Measurements from ENCODE around the gene COX7B. TPM values are rescaled to one million over a fixed set of nuclear protein-coding genes. Genes with fewer than 3 reads are reported as not detected.
"Not testable (repeated sequence)": the region's sequence is repeated elsewhere in the genome, so short reads cannot be mapped to it uniquely, and the experiment has no call there.

The COX7B gene
- polyA plus RNA-seq (ENCODE audit: low read depth in 6 of 6) = 100 to 1,000 TPM; 281 to 440 (median 327) TPM

DNA sequence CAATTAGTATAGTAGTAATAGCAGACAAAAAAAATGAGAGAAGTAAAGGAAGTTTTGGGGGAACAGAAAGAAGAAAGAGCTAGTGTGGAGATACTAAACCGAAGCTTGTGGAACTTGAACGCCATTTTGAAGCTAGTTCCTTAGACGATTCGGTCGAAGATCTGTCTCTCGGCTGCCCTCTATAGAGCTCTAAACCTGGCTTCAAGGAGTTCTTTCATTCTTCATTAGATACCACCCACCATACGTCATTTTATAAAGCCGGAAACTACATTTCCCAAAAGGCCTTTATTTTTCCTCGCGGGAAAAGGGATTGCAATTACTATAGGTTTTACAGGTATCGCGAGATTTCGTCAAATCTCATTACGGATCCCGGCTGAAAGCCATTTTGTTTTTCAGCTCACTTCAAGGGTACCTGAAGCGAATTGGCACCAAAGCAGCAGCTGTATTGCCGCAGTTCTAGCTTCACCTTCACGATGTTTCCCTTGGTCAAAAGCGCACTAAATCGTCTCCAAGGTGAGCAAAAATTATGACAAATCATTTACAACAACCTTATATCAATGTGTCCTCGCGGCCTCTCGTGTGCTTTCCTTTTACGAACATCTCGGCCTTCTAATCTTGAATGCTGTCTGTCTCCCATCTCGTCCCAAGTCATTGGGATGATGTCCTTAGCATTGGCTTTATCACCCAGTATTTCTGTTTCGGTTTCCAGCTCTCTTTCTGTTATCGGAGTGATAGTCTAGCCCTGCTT is at the start of gene COX7B:
TSS of gene COX7B (plus strand) at position 388 of the 748 bp plus-strand sequence. CDS start at position 474, 86 bp downstream.
- no peaks in the 10 kb centered on the region for H3K36me3 Mint-ChIP-seq
- H3K4me3 Mint-ChIP-seq = peak within 1 kb of the TSS; percentile 86 to 96 (median 90)
- H3K9me3 Mint-ChIP-seq = peaks cover 0 to 4% (median 0%) of the 10 kb centered on the region in 7 donors
- no peaks in the 10 kb centered on the region for H3K27me3 Mint-ChIP-seq
- peak within 1 kb of the TSS; percentile 84 to 96 (median 94) for H3K27ac Mint-ChIP-seq
- peak; percentile 85 for DNase-seq
- ATAC-seq (ENCODE audit: low read depth in 2 of 2) = peak; percentile 57 to 58
- peaks cover 0 to 33% (median 5%) of the 10 kb centered on the region in 3 donors for H3K4me1 Mint-ChIP-seq

DNA sequence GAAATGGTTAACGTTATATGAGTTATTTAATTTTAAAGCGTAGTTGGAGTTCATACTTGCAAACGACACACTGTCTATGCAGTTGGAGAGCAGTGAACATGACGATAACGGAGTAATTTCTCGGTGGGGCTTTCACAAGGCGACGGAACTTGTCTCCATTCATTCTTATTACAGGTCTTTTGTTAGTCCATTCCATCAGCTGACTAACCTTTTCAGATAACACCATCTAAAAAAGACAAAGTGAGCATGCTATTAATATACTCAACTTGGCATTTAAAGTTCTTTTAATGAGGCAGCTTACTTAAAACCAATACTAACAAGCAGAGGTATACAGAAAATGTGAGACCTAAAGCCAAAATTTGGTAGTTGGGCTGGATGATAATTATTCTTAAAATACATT is 23.9 kb upstream of the COX7B start:
- DNase-seq (no peak), ATAC-seq (ENCODE audit: low read depth in 2 of 2) (no peak)
- no peak overlapping the region for H3K4me3 Mint-ChIP-seq
- H3K4me1 Mint-ChIP-seq = no peaks in the 10 kb centered on the region
- H3K36me3 Mint-ChIP-seq = peaks cover 0 to 11% of the 10 kb centered on the region in 2 donors
- H3K27ac Mint-ChIP-seq = no peak overlapping the region
- H3K27me3 Mint-ChIP-seq = no peaks in the 10 kb centered on the region
- no peaks in the 10 kb centered on the region for H3K9me3 Mint-ChIP-seq

GRCh38 chrX:77881418-77881817 is 17.9 kb upstream of the COX7B start:
- not testable (repeated sequence) for ATAC-seq (ENCODE audit: low read depth in 2 of 2); H3K27me3 Mint-ChIP-seq; DNase-seq; H3K4me1 Mint-ChIP-seq; H3K36me3 Mint-ChIP-seq; H3K4me3 Mint-ChIP-seq; H3K9me3 Mint-ChIP-seq
- H3K27ac Mint-ChIP-seq = peak overlapping the region in 1 of 6 donors; percentile 27

DNA sequence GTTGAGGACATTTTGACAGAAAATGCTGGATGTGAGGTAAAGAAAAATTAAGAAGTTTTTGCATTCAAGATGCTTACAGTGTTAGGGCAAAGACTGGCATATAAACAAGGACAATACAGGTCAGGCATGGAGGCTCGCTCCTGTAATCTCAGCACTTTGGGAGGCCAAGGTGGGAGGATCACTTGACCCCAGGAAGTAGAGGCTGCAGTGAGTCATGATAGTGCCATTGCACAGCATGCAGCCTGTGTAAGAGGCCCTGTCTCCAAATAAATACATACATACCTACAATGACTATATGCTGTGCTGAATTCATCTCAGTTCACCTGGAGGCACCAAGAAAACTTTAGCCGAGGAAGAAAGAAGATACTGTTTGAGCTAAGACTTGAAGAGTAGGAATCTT is 6.4 kb upstream of the COX7B start:
- H3K36me3 Mint-ChIP-seq = no peaks in the 10 kb centered on the region
- peaks cover 4 to 24% (median 9%) of the 10 kb centered on the region in 3 donors for H3K4me1 Mint-ChIP-seq
- H3K27me3 Mint-ChIP-seq = no peaks in the 10 kb centered on the region
- DNase-seq (no peak), ATAC-seq (ENCODE audit: low read depth in 2 of 2) (no peak)
- H3K9me3 Mint-ChIP-seq = peaks cover 0 to 5% (median 0%) of the 10 kb centered on the region in 7 donors
- H3K4me3 Mint-ChIP-seq = peak overlapping the region in 6 of 8 donors; percentile 3 to 97 (median 22)
- peak overlapping the region in 1 of 6 donors; percentile 47 for H3K27ac Mint-ChIP-seq

GRCh38 chrX:77893713-77894112 is 5.6 kb upstream of the COX7B start:
- ATAC-seq (ENCODE audit: low read depth in 2 of 2) = no peak
- Mint-ChIP-seq H3K36me3 (no peaks in the 10 kb centered on the region), H3K27ac (peak overlapping the region in 2 of 6 donors; percentile 49 to 99), H3K27me3 (no peaks in the 10 kb centered on the region), H3K4me1 (peaks cover 4 to 26% (median 9%) of the 10 kb centered on the region in 3 donors), H3K9me3 (peaks cover 0 to 5% (median 0%) of the 10 kb centered on the region in 7 donors), H3K4me3 (peak overlapping the region in 5 of 8 donors; percentile 12 to 97 (median 94))
- no peak for DNase-seq

DNA sequence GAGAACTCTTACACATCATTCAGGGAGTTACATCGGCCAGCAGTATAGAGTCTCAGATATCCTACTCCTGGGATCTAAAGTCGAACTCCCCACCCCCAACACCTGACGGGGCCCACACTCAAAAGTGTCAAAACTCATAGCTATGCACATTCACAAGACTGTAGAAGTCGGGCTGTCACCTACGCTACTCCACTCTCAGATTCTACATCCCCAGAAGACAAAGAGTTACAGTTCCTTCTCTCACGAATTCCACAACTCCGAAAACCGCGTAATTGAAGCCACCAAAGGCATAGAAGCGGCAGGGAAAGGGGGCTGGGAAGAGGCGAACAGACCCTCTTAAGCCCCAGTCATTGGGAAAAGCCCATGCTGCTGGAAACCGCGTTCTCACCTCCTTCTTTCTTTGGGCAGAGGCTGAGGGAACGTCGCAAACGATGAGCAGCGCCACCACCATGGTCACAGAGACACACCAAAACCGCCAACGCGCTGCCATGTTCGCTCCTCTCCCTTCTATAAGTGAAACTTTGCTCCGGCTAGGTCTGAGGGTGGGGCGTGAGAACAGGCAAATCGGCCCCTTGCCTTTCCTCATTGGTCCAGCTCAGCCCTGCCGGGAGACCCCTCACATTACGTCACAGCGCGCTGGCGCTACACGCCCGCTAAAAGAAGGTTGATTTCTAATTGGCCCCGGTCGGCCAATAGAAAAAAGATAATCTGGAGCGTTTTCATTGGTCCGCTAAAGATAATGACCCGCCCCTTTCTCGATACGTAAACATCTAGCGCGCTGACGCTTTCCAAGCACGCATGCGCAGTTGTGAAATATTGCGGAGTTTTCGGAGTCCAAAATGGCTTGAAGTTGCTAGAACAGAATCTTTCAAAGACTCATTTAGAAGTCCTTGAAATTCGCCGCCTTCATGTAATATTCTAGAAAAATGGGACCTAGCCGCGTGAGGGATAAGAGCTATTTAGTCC is 4.1 kb upstream of the COX7B start, which contains the start of gene MAGT1:
TSS of gene MAGT1 (minus strand) at position 515 of the 966 bp plus-strand sequence. CDS start at position 490, 25 bp downstream.
- Mint-ChIP-seq H3K9me3 (peaks cover 0 to 5% (median 0%) of the 10 kb centered on the region in 7 donors), H3K27ac (peak within 1 kb of the TSS; percentile 96 to 100 (median 98)), H3K36me3 (no peaks in the 10 kb centered on the region), H3K4me1 (peaks cover 4 to 34% (median 9%) of the 10 kb centered on the region in 3 donors), H3K4me3 (peak within 1 kb of the TSS; percentile 93 to 97 (median 96)), H3K27me3 (no peaks in the 10 kb centered on the region)
- DNase-seq (peak; percentile 89), ATAC-seq (ENCODE audit: low read depth in 2 of 2) (peak; percentile 84 to 87)

DNA sequence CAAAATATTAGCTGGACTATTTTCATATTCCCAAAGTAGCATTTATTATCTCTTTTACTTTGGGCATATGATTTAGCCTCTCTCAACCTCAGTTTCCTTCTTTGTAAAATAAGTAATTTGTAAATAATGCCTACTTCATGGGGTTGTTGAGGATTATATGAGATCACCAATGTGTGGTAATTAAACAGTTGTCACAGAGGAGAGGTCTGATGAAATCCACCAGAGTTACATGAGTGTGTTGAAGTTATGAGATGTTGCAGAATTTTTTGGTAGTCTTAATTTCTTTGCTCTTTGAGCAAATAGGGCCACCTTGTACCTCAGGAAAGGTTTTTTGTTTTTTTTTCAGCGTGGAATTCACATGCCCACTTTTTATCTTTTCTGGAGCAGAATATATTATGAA is 1.4 kb downstream of the COX7B start:
- DNase-seq (no peak), ATAC-seq (ENCODE audit: low read depth in 2 of 2) (no peak)
- H3K27ac Mint-ChIP-seq = peak overlapping the region in 3 of 6 donors; percentile 30 to 93 (median 47)
- peaks cover 0 to 1% (median 0%) of the 10 kb centered on the region in 7 donors for H3K9me3 Mint-ChIP-seq
- H3K27me3 Mint-ChIP-seq = no peaks in the 10 kb centered on the region
- H3K4me3 Mint-ChIP-seq = peak overlapping the region in 6 of 8 donors; percentile 86 to 96 (median 90)
- no peaks in the 10 kb centered on the region for H3K36me3 Mint-ChIP-seq
- H3K4me1 Mint-ChIP-seq = peaks cover 0 to 25% (median 2%) of the 10 kb centered on the region in 3 donors

DNA sequence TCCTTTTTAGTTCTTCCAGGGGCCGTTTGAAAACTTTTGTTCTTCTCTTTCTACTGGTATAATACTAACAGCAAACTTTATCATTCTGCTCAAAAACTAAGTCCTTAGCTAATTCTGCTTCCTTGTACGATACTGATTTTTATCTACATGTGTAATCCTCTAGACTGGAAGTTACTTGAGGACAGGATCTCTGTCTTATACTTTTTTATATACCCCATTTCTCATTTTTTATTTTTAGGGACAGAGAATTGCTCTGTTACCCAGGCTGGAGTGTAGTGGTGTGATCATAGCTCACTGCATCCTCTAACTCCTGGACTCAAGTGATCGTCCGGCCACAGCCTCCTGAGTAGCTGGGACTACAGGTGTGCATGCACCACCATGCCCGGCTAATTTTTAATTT is 2.2 kb downstream of the COX7B start:
- Mint-ChIP-seq H3K9me3 (no peaks in the 10 kb centered on the region), H3K36me3 (no peaks in the 10 kb centered on the region), H3K4me1 (peaks cover 0 to 24% (median 0%) of the 10 kb centered on the region in 3 donors), H3K4me3 (peak overlapping the region in 4 of 8 donors; percentile 16 to 87 (median 54)), H3K27me3 (no peaks in the 10 kb centered on the region), H3K27ac (peak overlapping the region in 4 of 6 donors; percentile 35 to 69 (median 58))
- DNase-seq (no peak), ATAC-seq (ENCODE audit: low read depth in 2 of 2) (no peak)

DNA sequence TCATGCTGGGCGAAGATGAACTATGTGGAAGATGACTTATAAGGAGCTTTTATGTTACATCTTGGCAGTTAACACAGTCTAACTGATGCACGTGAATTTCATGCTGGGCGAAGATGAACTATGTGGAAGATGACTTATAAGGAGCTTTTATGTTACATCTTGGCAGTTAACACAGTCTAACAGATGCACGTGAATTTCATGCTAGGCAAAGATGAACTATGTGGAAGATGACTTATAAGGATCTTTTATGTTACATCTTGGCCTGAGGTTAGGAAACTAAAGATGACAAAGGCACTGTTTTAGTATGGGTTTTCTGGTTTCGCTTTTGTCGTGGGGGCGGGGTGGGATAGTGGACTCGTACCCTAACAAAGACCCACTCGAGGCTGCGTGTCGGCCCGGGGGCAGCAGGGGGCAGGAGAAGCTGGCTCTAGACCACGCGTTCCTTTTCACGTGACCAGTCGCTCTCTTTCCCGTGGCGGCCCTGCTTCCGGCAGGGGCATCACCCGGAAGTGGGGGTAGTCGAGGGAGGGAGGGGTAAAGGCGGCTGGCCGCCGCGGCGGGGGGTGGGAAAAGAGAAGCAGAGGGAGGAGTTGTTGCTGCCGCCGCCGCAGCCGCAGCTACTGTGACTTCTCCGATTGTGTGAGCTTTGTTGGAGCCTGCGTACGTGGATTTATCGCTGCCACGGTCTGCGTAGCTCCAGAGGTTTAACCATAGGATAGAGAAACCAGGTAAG is 11.0 kb downstream of the COX7B start, which contains the start of gene ATP7A:
TSS of gene ATP7A (plus strand) at position 586 of the 733 bp plus-strand sequence. CDS start 60,949 bp downstream, outside the sequence.
- ATAC-seq (ENCODE audit: low read depth in 2 of 2) = peak; percentile 93
- Mint-ChIP-seq H3K4me3 (peak within 1 kb of the TSS; percentile 94 to 99 (median 96)), H3K27me3 (no peaks in the 10 kb centered on the region), H3K27ac (peak within 1 kb of the TSS; percentile 97 to 98 (median 98)), H3K4me1 (peaks cover 4 to 21% (median 11%) of the 10 kb centered on the region in 3 donors), H3K36me3 (no peaks in the 10 kb centered on the region), H3K9me3 (no peaks in the 10 kb centered on the region)
- peak; percentile 89 for DNase-seq

DNA sequence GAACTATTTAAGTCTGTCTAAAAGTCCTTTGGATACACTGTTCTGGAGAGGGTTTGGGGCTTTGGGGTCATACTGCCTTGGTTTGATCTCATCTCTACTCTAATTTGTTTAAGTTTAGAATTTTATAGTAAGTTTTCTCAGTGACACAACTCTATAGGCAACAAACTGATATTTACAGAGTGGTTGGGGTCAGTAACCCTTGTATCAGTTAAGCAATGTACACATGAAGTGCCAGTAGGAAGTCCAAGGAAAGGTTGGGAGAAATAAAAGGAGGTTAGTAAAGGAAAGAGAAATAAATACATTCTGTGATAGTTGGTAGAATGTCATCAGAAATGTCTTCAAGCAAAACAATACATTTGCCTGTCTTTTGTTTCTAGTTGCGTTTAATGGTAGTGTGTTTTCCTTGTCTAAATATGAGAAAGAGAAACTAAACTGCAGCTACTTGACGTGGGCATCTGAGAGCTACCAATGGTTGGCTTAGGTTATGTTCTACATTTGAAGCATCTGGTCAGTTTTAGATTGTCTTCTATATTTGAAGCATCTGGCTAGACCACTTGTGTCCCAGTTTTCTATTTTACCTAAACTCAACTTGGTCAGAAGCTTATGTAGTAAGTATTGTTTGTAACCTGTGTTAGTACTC is 18.1 kb downstream of the COX7B start:
- peaks cover 14 to 36% (median 23%) of the 10 kb centered on the region in 3 donors for H3K4me1 Mint-ChIP-seq
- H3K36me3 Mint-ChIP-seq = no peaks in the 10 kb centered on the region
- peak overlapping the region in 4 of 6 donors; percentile 40 to 74 (median 45) for H3K27ac Mint-ChIP-seq
- H3K27me3 Mint-ChIP-seq = no peaks in the 10 kb centered on the region
- DNase-seq (no peak), ATAC-seq (ENCODE audit: low read depth in 2 of 2) (no peak)
- peaks cover 0 to 4% (median 0%) of the 10 kb centered on the region in 7 donors for H3K9me3 Mint-ChIP-seq
- peak overlapping the region; percentile 35 to 73 (median 60) for H3K4me3 Mint-ChIP-seq

- DNase-seq (no peak), ATAC-seq (ENCODE audit: low read depth in 2 of 2) (no peak)
- H3K36me3 Mint-ChIP-seq = no peaks in the 10 kb centered on the region
- no peak overlapping the region for H3K4me3 Mint-ChIP-seq
- H3K27me3 Mint-ChIP-seq = no peaks in the 10 kb centered on the region
- H3K27ac Mint-ChIP-seq = no peak overlapping the region
- H3K4me1 Mint-ChIP-seq = peaks cover 14 to 29% (median 27%) of the 10 kb centered on the region in 3 donors
- peaks cover 0 to 4% (median 0%) of the 10 kb centered on the region in 7 donors for H3K9me3 Mint-ChIP-seq
Observed at GRCh38 chrX:77918568-77918967, 19.3 kb downstream of the COX7B start.

DNA sequence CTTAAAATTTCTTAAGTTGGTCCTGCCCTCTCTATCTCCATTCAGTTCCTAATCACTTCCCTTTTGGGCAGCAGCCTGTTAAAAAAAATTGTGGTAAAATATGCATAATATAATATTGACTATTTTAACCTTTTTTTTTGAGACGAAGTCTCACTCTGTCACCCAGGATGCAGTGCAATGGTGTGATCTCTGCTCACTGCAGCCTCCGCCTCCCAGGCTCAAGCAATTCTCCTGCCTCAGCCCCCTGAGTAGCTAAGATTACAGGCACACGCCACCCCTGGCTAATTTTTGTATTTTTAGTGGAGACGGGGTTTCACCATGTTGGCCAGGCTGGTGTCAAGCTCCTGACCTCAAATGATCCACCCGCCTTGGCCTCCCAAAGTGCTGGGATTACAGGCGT is 20.1 kb downstream of the COX7B start:
- H3K27me3 Mint-ChIP-seq; ATAC-seq (ENCODE audit: low read depth in 2 of 2); H3K36me3 Mint-ChIP-seq; DNase-seq; H3K9me3 Mint-ChIP-seq: not testable (repeated sequence)
- peak overlapping the region in 3 of 6 donors; percentile 47 to 70 (median 54) for H3K27ac Mint-ChIP-seq
- H3K4me3 Mint-ChIP-seq = peak overlapping the region in 3 of 8 donors; percentile 15 to 39 (median 16)
- H3K4me1 Mint-ChIP-seq = peaks cover 14 to 29% (median 27%) of the 10 kb centered on the region in 3 donors
